Left lung (tissue), 10 donors: Measurements from ENCODE around the gene CNST. TPM values are rescaled to one million over a fixed set of nuclear protein-coding genes. Genes with fewer than 3 reads are reported as not detected.

Source experiments
- ATAC-seq: fragments of 200-7000 bp; cut with Tn5 transposase; one replicate; pipeline ENCODE4 v1.9.1; 2020; ENCODE audit warnings: moderate library complexity
- DNase-seq, 4 donors: peaks; one replicate each; pipeline ENCODE4 v3.0.0-alpha.2; 2013 to 2020
- H3K27ac ChIP-seq, 2 donors: fragments of 200-600 bp; sonication (generic) in 1 of 2; one replicate each; pipeline versions ENCODE4 v1.5.0 to v1.8.0; 2020 to 2021
- H3K27me3 ChIP-seq, 2 donors: fragments of 200-600 bp; sonication (generic) in 1 of 2; one replicate each; pipeline versions ENCODE4 v1.5.0 to v1.8.0; 2020 to 2021
- H3K36me3 ChIP-seq, 2 donors: fragments of 200-600 bp; sonication (generic) in 1 of 2; one replicate each; pipeline versions ENCODE4 v1.5.0 to v1.8.0; 2020 to 2021
- H3K4me1 ChIP-seq, 2 donors: fragments of 200-600 bp; one replicate each; pipeline ENCODE4 v1.8.0; 2021
- H3K4me3 ChIP-seq, 2 donors: fragments of 200-600 bp; sonication (generic) in 1 of 2; one replicate each; pipeline versions ENCODE4 v1.5.0 to v1.8.0; 2020 to 2021; ENCODE audit warnings: mild to moderate bottlenecking in 1 of 2
- H3K9me3 ChIP-seq, 2 donors: fragments of 200-600 bp; sonication (generic) in 1 of 2; one replicate each; pipeline versions ENCODE4 v1.5.0 to v1.8.0; 2020 to 2021
- CTCF ChIP-seq, 2 donors: fragments of 200-600 bp; sonication (generic) in 1 of 2; IDR thresholded peaks; one replicate each; pipeline versions ENCODE4 v1.5.0 to v1.8.0; 2021; ENCODE audit warnings: antibody characterized with exemption in 2 of 2
- intact Hi-C, 2 donors: fragments of 100-400 bp; cut with DNase I; formaldehyde crosslinking; loops; one replicate each; pipeline versions ENCODE4 v1.11.2 to v1.14.2; 2022
- polyA plus RNA-seq, 6 donors: library from polyadenylated mRNA; unstranded; fragments of 120-200 nt; gene quantifications; one replicate each; pipeline ENCODE4 v1.2.1, GENCODE V29; 2013; ENCODE audit not compliant: insufficient read length in 6 of 6
- total RNA-seq, 2 donors: library from RNA; stranded (reverse); fragmentation: NEBNext Ultra II Directional; extraction: Animal tissue kit (Norgen Biotek cat#: 25700); gene quantifications; one replicate each; pipeline ENCODE4 v1.2.1, GENCODE V29; 2021
- donor health status: DM: no; HTN: yes; CAD: no.
- donor health status: DM: no; HTN: no; CAD: no.

CNST gene
- total and polyA plus RNA-seq, 8 donors, result 18.0 to 24.0 (median 19.6) TPM

GRCh38 chr1:246530482-246530881 lies 35.8 kb upstream of the CNST start:
- ATAC-seq (no peak), DNase-seq (no peak)
- Histone ChIP-seq H3K4me1 (no peaks in the 10 kb centered on the region), H3K27ac (no peak overlapping the region), H3K9me3 (peaks cover 0 to 28% of the 10 kb centered on the region in 2 donors), H3K27me3 (no peaks in the 10 kb centered on the region), H3K4me3 (no peak overlapping the region), H3K36me3 (no peaks in the 10 kb centered on the region)
- TF ChIP-seq CTCF (IDR thresholded peaks at IDR 0.05), result no peak
- intact Hi-C loops, result no loop called here

GRCh38 chr1:246532519-246532918 lies 33.7 kb upstream of the CNST start:
- no peak overlapping the region for H3K4me3 ChIP-seq
- no peak overlapping the region for H3K27ac ChIP-seq
- DNase-seq, result no peak
- peaks cover 0 to 28% of the 10 kb centered on the region in 2 donors for H3K9me3 ChIP-seq
- no peak for TF ChIP-seq CTCF (IDR thresholded peaks at IDR 0.05)
- no peaks in the 10 kb centered on the region for H3K36me3 ChIP-seq
- H3K4me1 ChIP-seq, result no peaks in the 10 kb centered on the region
- intact Hi-C loops, result no loop called here
- no peaks in the 10 kb centered on the region for H3K27me3 ChIP-seq
- ATAC-seq, result no peak

GRCh38 chr1:246533371-246533905 lies 32.8 kb upstream of the CNST start:
- ATAC-seq (peak; percentile 51), DNase-seq (no peak)
- H3K4me3 ChIP-seq, result no peak overlapping the region
- H3K36me3 ChIP-seq, result peaks cover 0 to 4% of the 10 kb centered on the region in 2 donors
- intact Hi-C loops, result no loop called here
- no peaks in the 10 kb centered on the region for H3K27me3 ChIP-seq
- H3K27ac ChIP-seq, result no peak overlapping the region
- H3K4me1 ChIP-seq, result no peaks in the 10 kb centered on the region
- peaks cover 0 to 28% of the 10 kb centered on the region in 2 donors for H3K9me3 ChIP-seq
- no peak for TF ChIP-seq CTCF (IDR thresholded peaks at IDR 0.05)

- Histone ChIP-seq H3K36me3 (peaks cover 0 to 11% of the 10 kb centered on the region in 2 donors), H3K27me3 (no peaks in the 10 kb centered on the region), H3K27ac (peak overlapping the region; percentile 20 to 39), H3K9me3 (peaks cover 0 to 28% of the 10 kb centered on the region in 2 donors), H3K4me3 (no peak overlapping the region), H3K4me1 (no peaks in the 10 kb centered on the region)
- intact Hi-C loops, result no loop called here
- TF ChIP-seq CTCF (IDR thresholded peaks at IDR 0.05), result no peak
- DNase-seq (peak in 1 of 4 donors; percentile 38), ATAC-seq (peak; percentile 91)
Measured at GRCh38 chr1:246534114-246534513, 32.1 kb upstream of the CNST start.

- no peak overlapping the region for H3K27ac ChIP-seq
- intact Hi-C loops, result no loop called here
- H3K4me3 ChIP-seq, result no peak overlapping the region
- peaks cover 0 to 38% of the 10 kb centered on the region in 2 donors for H3K36me3 ChIP-seq
- DNase-seq (no peak), ATAC-seq (no peak)
- no peaks in the 10 kb centered on the region for H3K9me3 ChIP-seq
- no peaks in the 10 kb centered on the region for H3K27me3 ChIP-seq
- H3K4me1 ChIP-seq, result no peaks in the 10 kb centered on the region
- no peak for TF ChIP-seq CTCF (IDR thresholded peaks at IDR 0.05)
Measured at GRCh38 chr1:246537441-246537840, 28.8 kb upstream of the CNST start.
